ENCODE measurements around the gene NTN5.
"Not testable (repeated sequence)": the region's sequence is repeated elsewhere in the genome, so short reads cannot be mapped to it uniquely, and the experiment has no call there.

NTN5 gene

GRCh38 chr19:48658483-48658882, 14.3 kb downstream of the NTN5 start:
- H3K9me3 Mint-ChIP-seq, result no peaks in the 10 kb centered on the region
- DNase-seq (ENCODE audit: low spot score in 2 of 2) (no peak), ATAC-seq (replicated peaks; ENCODE audit: extremely low read depth, poor library complexity, severe bottlenecking) (no peak)
- H3K27me3 Mint-ChIP-seq, result no peaks in the 10 kb centered on the region
- no peak overlapping the region for H3K4me3 Mint-ChIP-seq
- no peak overlapping the region for H3K27ac Mint-ChIP-seq (ENCODE audit: low read depth)
- peaks cover 7% of the 10 kb centered on the region for H3K4me1 Mint-ChIP-seq
- peaks cover 4% of the 10 kb centered on the region for H3K36me3 Mint-ChIP-seq (ENCODE audit: insufficient read depth)

- H3K9me3 Mint-ChIP-seq; H3K4me3 Mint-ChIP-seq; H3K4me1 Mint-ChIP-seq; DNase-seq (ENCODE audit: low spot score in 2 of 2); H3K27ac Mint-ChIP-seq (ENCODE audit: low read depth); H3K27me3 Mint-ChIP-seq; ATAC-seq (replicated peaks; ENCODE audit: extremely low read depth, poor library complexity, severe bottlenecking); H3K36me3 Mint-ChIP-seq (ENCODE audit: insufficient read depth): not testable (repeated sequence)
Observed at GRCh38 chr19:48657828-48658227, 15.0 kb downstream of the NTN5 start.

GRCh38 chr19:48656840-48657474, 15.9 kb downstream of the NTN5 start:
- Mint-ChIP-seq H3K4me1 (peaks cover 7% of the 10 kb centered on the region), H3K36me3 (ENCODE audit: insufficient read depth) (peaks cover 5% of the 10 kb centered on the region), H3K9me3 (no peaks in the 10 kb centered on the region), H3K4me3 (no peak overlapping the region), H3K27ac (ENCODE audit: low read depth) (no peak overlapping the region), H3K27me3 (no peaks in the 10 kb centered on the region)
- DNase-seq (ENCODE audit: low spot score in 2 of 2), result no peak
- no peak for ATAC-seq (replicated peaks; ENCODE audit: extremely low read depth, poor library complexity, severe bottlenecking)

GRCh38 chr19:48654299-48655059, 18.3 kb downstream of the NTN5 start:
- Mint-ChIP-seq H3K36me3 (ENCODE audit: insufficient read depth) (peaks cover 3% of the 10 kb centered on the region), H3K27ac (ENCODE audit: low read depth) (no peak overlapping the region), H3K27me3 (no peaks in the 10 kb centered on the region), H3K4me1 (peaks cover 3% of the 10 kb centered on the region), H3K4me3 (no peak overlapping the region), H3K9me3 (no peaks in the 10 kb centered on the region)
- ATAC-seq (replicated peaks; ENCODE audit: extremely low read depth, poor library complexity, severe bottlenecking) (no peak), DNase-seq (ENCODE audit: low spot score in 2 of 2) (no peak)

GRCh38 chr19:48651683-48652048, 21.2 kb downstream of the NTN5 start:
- H3K27me3 Mint-ChIP-seq, result no peaks in the 10 kb centered on the region
- H3K36me3 Mint-ChIP-seq (ENCODE audit: insufficient read depth), result peaks cover 11% of the 10 kb centered on the region
- no peak overlapping the region for H3K4me3 Mint-ChIP-seq
- ATAC-seq (replicated peaks; ENCODE audit: extremely low read depth, poor library complexity, severe bottlenecking) (no peak), DNase-seq (ENCODE audit: low spot score in 2 of 2) (no peak)
- peak overlapping the region; percentile 86 for H3K27ac Mint-ChIP-seq (ENCODE audit: low read depth)
- H3K4me1 Mint-ChIP-seq, result peaks cover 23% of the 10 kb centered on the region
- H3K9me3 Mint-ChIP-seq, result no peaks in the 10 kb centered on the region

- DNase-seq (ENCODE audit: low spot score in 2 of 2) (no peak), ATAC-seq (replicated peaks; ENCODE audit: extremely low read depth, poor library complexity, severe bottlenecking) (no peak)
- Mint-ChIP-seq H3K4me1 (peaks cover 28% of the 10 kb centered on the region), H3K36me3 (ENCODE audit: insufficient read depth) (peaks cover 11% of the 10 kb centered on the region), H3K27me3 (no peaks in the 10 kb centered on the region), H3K4me3 (no peak overlapping the region), H3K27ac (ENCODE audit: low read depth) (peak overlapping the region; percentile 86), H3K9me3 (no peaks in the 10 kb centered on the region)
Observed at GRCh38 chr19:48650974-48651682, 21.7 kb downstream of the NTN5 start.

GRCh38 chr19:48648134-48648533, 24.7 kb downstream of the NTN5 start:
- H3K9me3 Mint-ChIP-seq, result no peaks in the 10 kb centered on the region
- peaks cover 48% of the 10 kb centered on the region for H3K4me1 Mint-ChIP-seq
- H3K36me3 Mint-ChIP-seq (ENCODE audit: insufficient read depth), result peaks cover 13% of the 10 kb centered on the region
- peak overlapping the region; percentile 6 for H3K4me3 Mint-ChIP-seq
- ATAC-seq (replicated peaks; ENCODE audit: extremely low read depth, poor library complexity, severe bottlenecking) (no peak), DNase-seq (ENCODE audit: low spot score in 2 of 2) (no peak)
- peak overlapping the region; percentile 84 for H3K27ac Mint-ChIP-seq (ENCODE audit: low read depth)
- H3K27me3 Mint-ChIP-seq, result no peaks in the 10 kb centered on the region

- Mint-ChIP-seq H3K4me3 (peak overlapping the region; percentile 86), H3K9me3 (no peaks in the 10 kb centered on the region), H3K27me3 (no peaks in the 10 kb centered on the region), H3K36me3 (ENCODE audit: insufficient read depth) (peaks cover 11% of the 10 kb centered on the region), H3K4me1 (peaks cover 48% of the 10 kb centered on the region), H3K27ac (ENCODE audit: low read depth) (peak overlapping the region; percentile 84)
- DNase-seq (ENCODE audit: low spot score in 2 of 2), result no peak
- ATAC-seq (replicated peaks; ENCODE audit: extremely low read depth, poor library complexity, severe bottlenecking), result no peak
Observed at GRCh38 chr19:48646722-48647216, 26.0 kb downstream of the NTN5 start.

- ATAC-seq (replicated peaks; ENCODE audit: extremely low read depth, poor library complexity, severe bottlenecking) (peak; percentile 75), DNase-seq (ENCODE audit: low spot score in 2 of 2) (peak; percentile 91 to 92)
- Mint-ChIP-seq H3K27ac (ENCODE audit: low read depth) (peak within 1 kb of the TSS; percentile 84), H3K36me3 (ENCODE audit: insufficient read depth) (peaks cover 11% of the 10 kb centered on the region), H3K4me3 (peak within 1 kb of the TSS; percentile 86), H3K9me3 (no peaks in the 10 kb centered on the region), H3K4me1 (peaks cover 48% of the 10 kb centered on the region), H3K27me3 (no peaks in the 10 kb centered on the region)
Observed at GRCh38 chr19:48646001-48646721, 26.7 kb downstream of the NTN5 start, which contains the start of gene CA11. Gene CA11, minus strand, starts transcription at chr19:48646187. Its CDS starts 555 bp downstream, at chr19:48645632.

GRCh38 chr19:48645620-48646000, 27.2 kb downstream of the NTN5 start:
- DNase-seq (ENCODE audit: low spot score in 2 of 2) (no peak), ATAC-seq (replicated peaks; ENCODE audit: extremely low read depth, poor library complexity, severe bottlenecking) (no peak)
- peak overlapping the region; percentile 84 for H3K27ac Mint-ChIP-seq (ENCODE audit: low read depth)
- peak overlapping the region; percentile 86 for H3K4me3 Mint-ChIP-seq
- no peaks in the 10 kb centered on the region for H3K27me3 Mint-ChIP-seq
- peaks cover 48% of the 10 kb centered on the region for H3K4me1 Mint-ChIP-seq
- H3K9me3 Mint-ChIP-seq, result no peaks in the 10 kb centered on the region
- peaks cover 11% of the 10 kb centered on the region for H3K36me3 Mint-ChIP-seq (ENCODE audit: insufficient read depth)

GRCh38 chr19:48644839-48645619, 27.8 kb downstream of the NTN5 start:
- H3K36me3 Mint-ChIP-seq (ENCODE audit: insufficient read depth), result peaks cover 11% of the 10 kb centered on the region
- H3K4me3 Mint-ChIP-seq, result peak overlapping the region; percentile 86
- H3K4me1 Mint-ChIP-seq, result peaks cover 50% of the 10 kb centered on the region
- ATAC-seq (replicated peaks; ENCODE audit: extremely low read depth, poor library complexity, severe bottlenecking) (peak; percentile 52), DNase-seq (ENCODE audit: low spot score in 2 of 2) (peak in 1 of 2 donors; percentile 56)
- H3K9me3 Mint-ChIP-seq, result no peaks in the 10 kb centered on the region
- H3K27me3 Mint-ChIP-seq, result no peaks in the 10 kb centered on the region
- H3K27ac Mint-ChIP-seq (ENCODE audit: low read depth), result peak overlapping the region; percentile 84

Data from central memory CD8-positive, alpha-beta T cell (primary cell).